ENCODE results near the gene PLAAT4. TPM values are rescaled to one million over a fixed set of nuclear protein-coding genes. Genes with fewer than 3 reads are reported as not detected.
"Not testable (repeated sequence)": the region's sequence is repeated elsewhere in the genome, so short reads cannot be mapped to it uniquely, and the experiment has no call there.

Gene PLAAT4
- total RNA-seq, 1 donor from 2014 or later, result 3.5 TPM

- DNase-seq, result no peak
Observed at GRCh38 chr11:63511048-63511748, 25.4 kb upstream of the PLAAT4 start.

GRCh38 chr11:63512816-63513215 lies 23.8 kb upstream of the PLAAT4 start:
- DNase-seq, result no peak

- DNase-seq, result no peak
Observed at GRCh38 chr11:63516109-63516508, 20.5 kb upstream of the PLAAT4 start.

GRCh38 chr11:63517156-63517555 lies 19.5 kb upstream of the PLAAT4 start:
- DNase-seq, result no peak

GRCh38 chr11:63518548-63518947 lies 18.1 kb upstream of the PLAAT4 start:
- DNase-seq, result no peak

GRCh38 chr11:63520606-63521170 lies 15.9 kb upstream of the PLAAT4 start:
- no peak for DNase-seq

GRCh38 chr11:63521896-63522295 lies 14.7 kb upstream of the PLAAT4 start:
- DNase-seq, result no peak

GRCh38 chr11:63523151-63523550 lies 13.5 kb upstream of the PLAAT4 start:
- no peak for DNase-seq

- DNase-seq, result no peak
Observed at GRCh38 chr11:63527667-63528066, 8.9 kb upstream of the PLAAT4 start.

- DNase-seq, result not testable (repeated sequence)
Observed at GRCh38 chr11:63528156-63528555, 8.5 kb upstream of the PLAAT4 start.

GRCh38 chr11:63528729-63529278 lies 7.8 kb upstream of the PLAAT4 start:
- DNase-seq, result not testable (repeated sequence)

GRCh38 chr11:63529373-63529772 lies 7.2 kb upstream of the PLAAT4 start:
- not testable (repeated sequence) for DNase-seq

GRCh38 chr11:63530021-63530420 lies 6.6 kb upstream of the PLAAT4 start:
- no peak for DNase-seq

GRCh38 chr11:63531074-63531792 lies 5.4 kb upstream of the PLAAT4 start:
- DNase-seq, result not testable (repeated sequence)

GRCh38 chr11:63532117-63532516 lies 4.5 kb upstream of the PLAAT4 start:
- no peak for DNase-seq

- DNase-seq, result no peak
Observed at GRCh38 chr11:63532799-63533475, 3.7 kb upstream of the PLAAT4 start.

GRCh38 chr11:63534076-63534475 lies 2.5 kb upstream of the PLAAT4 start:
- no peak for DNase-seq

GRCh38 chr11:63534895-63535461 lies 1.6 kb upstream of the PLAAT4 start:
- DNase-seq, result no peak

- DNase-seq, result no peak
Observed at GRCh38 chr11:63535734-63536133, 874 bp upstream of the PLAAT4 start.

GRCh38 chr11:63537293-63538101 lies 889 bp downstream of the PLAAT4 start:
- DNase-seq, result no peak

GRCh38 chr11:63542506-63542905 lies 5.9 kb downstream of the PLAAT4 start:
- not testable (repeated sequence) for DNase-seq

All from skin of body (tissue), 2 donors.